CD4-positive, alpha-beta T cell (primary cell): ENCODE data around the gene NOB1. TPM values are rescaled to one million over a fixed set of nuclear protein-coding genes. Genes with fewer than 3 reads are reported as not detected.

Experiments
- ATAC-seq: fragments of 200-7000 bp; cut with Tn5 transposase; one replicate; pipeline ENCODE4 v1.10.0; 2022; ENCODE audit warnings: mild to moderate bottlenecking; ENCODE audit not compliant: poor library complexity
- CTCF ChIA-PET: fragments of 350-600 bp; sonication (Branson Sonifier 250); formaldehyde crosslinking; loops from one replicate; lab custom pipeline; 2021; ENCODE audit warnings: antibody characterized with exemption, inconsistent platforms; lab: Charles Lee
- POLR2A ChIA-PET: fragments of 350-600 bp; sonication (Branson Sonifier 250); formaldehyde crosslinking; loops from one replicate; lab custom pipeline; 2021; ENCODE audit warnings: antibody characterized with exemption, inconsistent platforms; lab: Charles Lee
- DNase-seq, 14 experiments: peaks; one replicate each; pipeline ENCODE4 v3.0.0-alpha.2; 2013 to 2020; ENCODE audit warnings: mixed read lengths in 2 of 14
- H3K27ac ChIP-seq, 2 donors: one replicate each; pipeline versions ENCODE4 v1.5.1 to v1.7.0; 2013; ENCODE audit warnings: low read length in 2 of 2, low read depth in 1 of 2, mild to moderate bottlenecking in 1 of 2
- H3K27me3 ChIP-seq, 2 experiments: 1 replicate in 1 of 2; 2 replicates in 1 of 2; pipeline versions ENCODE4 v1.6.1 to v1.7.0; 2013; ENCODE audit warnings: low read length in 2 of 2, control low read depth in 1 of 2, mild to moderate bottlenecking in 1 of 2, moderate library complexity in 1 of 2; ENCODE audit not compliant: insufficient read depth in 2 of 2, control insufficient read depth in 1 of 2
- H3K36me3 ChIP-seq: one replicate; pipeline ENCODE4 v1.6.1; 2013; ENCODE audit warnings: low read length, control low read depth; ENCODE audit not compliant: insufficient read depth
- H3K4me1 ChIP-seq: one replicate; pipeline ENCODE4 v1.6.1; 2013; ENCODE audit warnings: low read length, control low read depth; ENCODE audit not compliant: insufficient read depth
- H3K4me3 ChIP-seq: one replicate; pipeline ENCODE4 v1.5.1; 2013; ENCODE audit warnings: mild to moderate bottlenecking, low read length, moderate library complexity
- H3K9me3 ChIP-seq, 2 experiments: 1 replicate in 1 of 2; 2 replicates in 1 of 2; pipeline versions ENCODE4 v1.6.1 to v1.7.0; 2013; ENCODE audit warnings: low read length in 2 of 2, mild to moderate bottlenecking in 2 of 2, control low read depth in 1 of 2, moderate library complexity in 1 of 2; ENCODE audit not compliant: control insufficient read depth in 1 of 2, insufficient read depth in 1 of 2
- H3K27ac Mint-ChIP-seq: one replicate; pipeline ENCODE4 v1.8.0; 2020; ENCODE audit warnings: mixed read lengths
- H3K27me3 Mint-ChIP-seq: one replicate; pipeline ENCODE4 v1.8.0; 2021; ENCODE audit warnings: mixed read lengths
- H3K36me3 Mint-ChIP-seq: one replicate; pipeline ENCODE4 v1.8.0; 2021; ENCODE audit warnings: low read depth, mixed read lengths
- H3K4me1 Mint-ChIP-seq: one replicate; pipeline ENCODE4 v1.8.0; 2021; ENCODE audit warnings: low read depth, mixed read lengths
- H3K4me3 Mint-ChIP-seq: one replicate; pipeline ENCODE4 v1.8.0; 2020; ENCODE audit warnings: mild to moderate bottlenecking, mixed read lengths
- H3K9me3 Mint-ChIP-seq: one replicate; pipeline ENCODE4 v1.8.0; 2020; ENCODE audit warnings: mixed read lengths
- intact Hi-C, 2 experiments: fragments of 100-400 bp; cut with DNase I in 1 of 2; cut with micrococcal nuclease in 1 of 2; formaldehyde crosslinking; loops; one replicate each; pipeline versions ENCODE4 v1.15.1 to v1.9.0; 2023 to 2025; cut with DNase I, micrococcal nuclease
- total RNA-seq, 174 experiments: library from RNA in 2 of 174; stranded (reverse) in 2 of 174; gene quantifications; one replicate each; pipeline ENCODE4 v1.2.3 and lab custom pipeline; 2021 to 2026
- TF ChIP-seq, protein P1 (sequence below): fragments of 200-600 bp; IDR thresholded peaks from one replicate; pipeline ENCODE4 v1.8.0; 2022; ENCODE audit warnings: antibody characterized with exemption, mild to moderate bottlenecking

NOB1 gene
- total RNA-seq, 2 experiments from 2014 or later = 31.0 to 33.9 TPM

GRCh38 chr16:69747115-69747514, 7.6 kb downstream of the NOB1 start:
- TF ChIP-seq, protein P1, sequence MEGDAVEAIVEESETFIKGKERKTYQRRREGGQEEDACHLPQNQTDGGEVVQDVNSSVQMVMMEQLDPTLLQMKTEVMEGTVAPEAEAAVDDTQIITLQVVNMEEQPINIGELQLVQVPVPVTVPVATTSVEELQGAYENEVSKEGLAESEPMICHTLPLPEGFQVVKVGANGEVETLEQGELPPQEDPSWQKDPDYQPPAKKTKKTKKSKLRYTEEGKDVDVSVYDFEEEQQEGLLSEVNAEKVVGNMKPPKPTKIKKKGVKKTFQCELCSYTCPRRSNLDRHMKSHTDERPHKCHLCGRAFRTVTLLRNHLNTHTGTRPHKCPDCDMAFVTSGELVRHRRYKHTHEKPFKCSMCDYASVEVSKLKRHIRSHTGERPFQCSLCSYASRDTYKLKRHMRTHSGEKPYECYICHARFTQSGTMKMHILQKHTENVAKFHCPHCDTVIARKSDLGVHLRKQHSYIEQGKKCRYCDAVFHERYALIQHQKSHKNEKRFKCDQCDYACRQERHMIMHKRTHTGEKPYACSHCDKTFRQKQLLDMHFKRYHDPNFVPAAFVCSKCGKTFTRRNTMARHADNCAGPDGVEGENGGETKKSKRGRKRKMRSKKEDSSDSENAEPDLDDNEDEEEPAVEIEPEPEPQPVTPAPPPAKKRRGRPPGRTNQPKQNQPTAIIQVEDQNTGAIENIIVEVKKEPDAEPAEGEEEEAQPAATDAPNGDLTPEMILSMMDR = no peak
- H3K4me3 Mint-ChIP-seq = no peak overlapping the region
- Histone ChIP-seq H3K36me3 (peaks cover 92% of the 10 kb centered on the region), H3K9me3 (no peaks in the 10 kb centered on the region), H3K4me3 (no peak overlapping the region), H3K27ac (no peak overlapping the region), H3K4me1 (no peaks in the 10 kb centered on the region), H3K27me3 (no peaks in the 10 kb centered on the region)
- intact Hi-C loops = no loop called here
- no peak overlapping the region for H3K27ac Mint-ChIP-seq
- DNase-seq (no peak), ATAC-seq (no peak)
- CTCF ChIA-PET = no interaction called here
- peaks cover 3% of the 10 kb centered on the region for H3K4me1 Mint-ChIP-seq
- no peaks in the 10 kb centered on the region for H3K27me3 Mint-ChIP-seq
- H3K36me3 Mint-ChIP-seq = peaks cover 91% of the 10 kb centered on the region
- POLR2A ChIA-PET = no interaction called here
- H3K9me3 Mint-ChIP-seq = no peaks in the 10 kb centered on the region

DNA sequence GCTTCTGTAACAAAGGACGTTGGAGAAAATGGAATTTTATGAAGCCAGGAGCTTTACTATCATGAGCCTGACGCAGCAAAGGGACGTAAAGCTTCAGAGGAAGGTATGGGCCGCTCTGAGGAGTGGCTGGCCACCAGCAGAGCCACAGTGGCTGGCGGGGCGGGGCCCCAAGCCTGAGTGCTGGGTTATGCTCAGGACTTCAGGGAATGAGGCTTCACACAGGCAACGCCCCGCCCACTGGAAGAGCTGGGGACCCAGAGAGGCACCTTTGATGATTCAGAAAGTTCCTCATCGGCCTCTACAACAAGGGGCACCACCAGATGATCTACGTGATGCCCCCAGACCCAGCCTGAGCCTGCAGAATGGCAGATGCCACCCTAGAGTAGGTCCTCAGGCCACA, 8.8 kb downstream of the NOB1 start:
- ChIA-PET POLR2A (interaction anchor here (0.9 kb wide), 1 partner anchor 9 kb away, joined by 4 read pairs; the partner anchor contains the start of gene NOB1), CTCF (no interaction called here)
- TF ChIP-seq, protein P1 = no peak
- ATAC-seq (no peak), DNase-seq (no peak)
- no peak overlapping the region for H3K27ac ChIP-seq
- H3K4me3 ChIP-seq = no peak overlapping the region
- H3K27me3 Mint-ChIP-seq = no peaks in the 10 kb centered on the region
- no peaks in the 10 kb centered on the region for H3K9me3 ChIP-seq
- intact Hi-C loops = no loop called here
- no peak overlapping the region for H3K27ac Mint-ChIP-seq
- H3K4me1 Mint-ChIP-seq = no peaks in the 10 kb centered on the region
- H3K4me1 ChIP-seq = no peaks in the 10 kb centered on the region
- no peaks in the 10 kb centered on the region for H3K9me3 Mint-ChIP-seq
- H3K4me3 Mint-ChIP-seq = no peak overlapping the region
- H3K36me3 Mint-ChIP-seq = peaks cover 90% of the 10 kb centered on the region
- H3K36me3 ChIP-seq = peaks cover 92% of the 10 kb centered on the region
- no peaks in the 10 kb centered on the region for H3K27me3 ChIP-seq

DNA sequence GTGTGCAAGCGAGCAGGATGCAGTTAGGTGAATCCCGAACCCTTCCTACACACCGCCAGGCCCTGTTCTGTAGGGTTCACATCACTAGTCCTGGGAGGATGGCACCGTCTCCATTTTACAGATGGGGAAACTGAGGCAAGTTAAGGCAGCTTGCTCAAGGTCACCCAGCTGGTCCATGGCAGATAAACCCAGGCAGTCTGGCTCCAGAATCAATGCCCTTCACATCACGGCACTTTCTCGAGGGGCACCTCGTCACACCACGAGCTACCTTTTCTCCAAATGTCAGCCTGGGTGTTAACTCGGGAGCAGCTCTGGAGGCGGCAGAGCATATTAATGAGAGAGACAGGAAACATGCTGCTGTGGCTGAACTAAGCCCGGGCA, 9.5 kb downstream of the NOB1 start:
- H3K27me3 ChIP-seq = no peaks in the 10 kb centered on the region

More for the DNA sequence above, 9.5 kb downstream of the NOB1 start:
- Mint-ChIP-seq H3K4me3 (no peak overlapping the region), H3K27ac (no peak overlapping the region), H3K36me3 (peaks cover 87% of the 10 kb centered on the region), H3K4me1 (no peaks in the 10 kb centered on the region), H3K27me3 (no peaks in the 10 kb centered on the region), H3K9me3 (no peaks in the 10 kb centered on the region)
- ATAC-seq = no peak
- Histone ChIP-seq H3K4me1 (no peaks in the 10 kb centered on the region), H3K4me3 (no peak overlapping the region), H3K9me3 (no peaks in the 10 kb centered on the region), H3K36me3 (peaks cover 89% of the 10 kb centered on the region), H3K27ac (no peak overlapping the region)
- intact Hi-C loops = no loop called here
- TF ChIP-seq, protein P1 = no peak
- ChIA-PET POLR2A (interaction anchor here (0.9 kb wide), 1 partner anchor 10 kb away, joined by 4 read pairs; the partner anchor contains the start of gene NOB1), CTCF (no interaction called here)
- DNase-seq = no peak
